Keratinocyte (primary cell): ENCODE measurements around the gene BUD23.

Experiments used
- EZH2 ChIP-seq: IDR thresholded peaks from one replicate; pipeline ENCODE4 v1.6.1; 2012; ENCODE audit warnings: inconsistent platforms, mild to moderate bottlenecking, low read length, moderate library complexity
- TF ChIP-seq, protein P1 (sequence below), 3 experiments: IDR thresholded peaks in 1 of 3; conservative IDR thresholded peaks in 1 of 3; optimal IDR thresholded peaks in 1 of 3; 2 replicates in 2 of 3; 3 replicates in 1 of 3; pipeline versions ENCODE3 to v1.5.1; 2011; ENCODE audit warnings: low read length in 3 of 3, mild to moderate bottlenecking in 3 of 3, moderate library complexity in 2 of 3, control low read depth in 1 of 3, inconsistent platforms in 1 of 3; ENCODE audit not compliant: insufficient read depth in 2 of 3; ENCODE audit errors: extremely low read depth in 1 of 3

DNA sequence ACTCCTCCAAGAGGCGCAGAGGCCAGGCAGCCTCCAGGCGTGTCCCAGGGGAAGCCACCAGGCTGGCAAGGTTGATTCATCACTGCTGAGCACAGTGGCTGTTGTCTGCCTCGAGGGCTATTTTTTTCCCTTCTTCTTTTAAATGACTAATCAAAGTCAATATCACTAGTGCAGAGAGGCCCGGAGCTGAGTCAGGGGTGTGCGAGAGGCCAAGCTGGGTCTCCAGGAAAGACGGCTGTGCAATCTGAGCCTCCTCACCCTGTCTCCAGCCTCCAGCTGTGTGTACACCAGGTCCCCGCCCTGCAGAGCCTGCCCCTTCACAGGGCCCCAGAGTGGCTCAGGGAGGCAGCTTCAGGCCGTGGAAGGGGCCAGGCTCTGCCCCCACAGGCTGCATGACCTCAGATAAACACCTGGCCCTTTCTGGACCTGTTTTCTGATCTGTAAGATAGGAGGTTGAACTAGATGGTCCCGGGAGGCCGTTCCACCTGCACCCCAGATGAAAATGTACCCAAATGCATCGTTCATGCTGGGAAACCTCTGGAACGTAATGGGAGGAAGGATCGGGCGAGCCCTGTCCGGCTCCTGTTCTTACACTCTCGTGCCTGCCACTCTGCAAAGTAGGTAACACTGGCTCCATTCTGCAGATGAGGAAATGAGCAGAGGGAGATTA, 32.4 kb downstream of the BUD23 start:
- TF ChIP-seq, protein P1, sequence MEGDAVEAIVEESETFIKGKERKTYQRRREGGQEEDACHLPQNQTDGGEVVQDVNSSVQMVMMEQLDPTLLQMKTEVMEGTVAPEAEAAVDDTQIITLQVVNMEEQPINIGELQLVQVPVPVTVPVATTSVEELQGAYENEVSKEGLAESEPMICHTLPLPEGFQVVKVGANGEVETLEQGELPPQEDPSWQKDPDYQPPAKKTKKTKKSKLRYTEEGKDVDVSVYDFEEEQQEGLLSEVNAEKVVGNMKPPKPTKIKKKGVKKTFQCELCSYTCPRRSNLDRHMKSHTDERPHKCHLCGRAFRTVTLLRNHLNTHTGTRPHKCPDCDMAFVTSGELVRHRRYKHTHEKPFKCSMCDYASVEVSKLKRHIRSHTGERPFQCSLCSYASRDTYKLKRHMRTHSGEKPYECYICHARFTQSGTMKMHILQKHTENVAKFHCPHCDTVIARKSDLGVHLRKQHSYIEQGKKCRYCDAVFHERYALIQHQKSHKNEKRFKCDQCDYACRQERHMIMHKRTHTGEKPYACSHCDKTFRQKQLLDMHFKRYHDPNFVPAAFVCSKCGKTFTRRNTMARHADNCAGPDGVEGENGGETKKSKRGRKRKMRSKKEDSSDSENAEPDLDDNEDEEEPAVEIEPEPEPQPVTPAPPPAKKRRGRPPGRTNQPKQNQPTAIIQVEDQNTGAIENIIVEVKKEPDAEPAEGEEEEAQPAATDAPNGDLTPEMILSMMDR (optimal IDR thresholded peaks at IDR 0.05 in 1 of 3, IDR thresholded peaks at IDR 0.05 in 1 of 3, conservative IDR thresholded peaks at IDR 0.05 in 1 of 3; ENCODE audit: extremely low read depth in 1 of 3, insufficient read depth in 2 of 3, low read length in 3 of 3) = no peak
- no peak for TF ChIP-seq EZH2
